ENCODE measurements around the gene LARGE1. TPM values are rescaled to one million over a fixed set of nuclear protein-coding genes. Genes with fewer than 3 reads are reported as not detected.

LARGE1 gene
- polyA plus RNA-seq, 3 donors: 0.05 to 0.13 TPM; not detected in 1

DNA sequence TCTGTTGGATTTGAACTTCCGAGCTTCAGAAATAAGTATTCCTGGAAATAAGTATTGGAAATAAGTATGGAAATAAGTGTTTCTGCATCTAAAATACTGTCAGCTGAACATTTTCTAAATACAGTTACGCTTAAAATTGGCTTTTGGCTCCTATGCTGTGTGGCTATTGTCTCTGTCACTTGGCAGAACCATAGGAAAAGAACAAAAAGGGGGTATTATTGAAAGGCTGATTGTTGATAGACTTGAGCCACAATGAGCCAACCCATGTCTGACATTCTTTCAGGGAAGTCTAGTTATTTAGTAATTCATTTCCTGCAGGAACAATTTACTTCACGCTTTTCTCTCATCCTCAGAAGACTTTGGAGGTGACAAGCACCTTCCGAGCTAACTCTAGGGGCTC lies 32.5 kb upstream of the LARGE1 start:
- H3K4me2 ChIP-seq (replicated peaks; ENCODE audit: extremely low read depth, low read length, poor library complexity, severe bottlenecking): no peak overlapping the region
- H3K27ac Mint-ChIP-seq: no peak overlapping the region
- TF ChIP-seq, protein P1, sequence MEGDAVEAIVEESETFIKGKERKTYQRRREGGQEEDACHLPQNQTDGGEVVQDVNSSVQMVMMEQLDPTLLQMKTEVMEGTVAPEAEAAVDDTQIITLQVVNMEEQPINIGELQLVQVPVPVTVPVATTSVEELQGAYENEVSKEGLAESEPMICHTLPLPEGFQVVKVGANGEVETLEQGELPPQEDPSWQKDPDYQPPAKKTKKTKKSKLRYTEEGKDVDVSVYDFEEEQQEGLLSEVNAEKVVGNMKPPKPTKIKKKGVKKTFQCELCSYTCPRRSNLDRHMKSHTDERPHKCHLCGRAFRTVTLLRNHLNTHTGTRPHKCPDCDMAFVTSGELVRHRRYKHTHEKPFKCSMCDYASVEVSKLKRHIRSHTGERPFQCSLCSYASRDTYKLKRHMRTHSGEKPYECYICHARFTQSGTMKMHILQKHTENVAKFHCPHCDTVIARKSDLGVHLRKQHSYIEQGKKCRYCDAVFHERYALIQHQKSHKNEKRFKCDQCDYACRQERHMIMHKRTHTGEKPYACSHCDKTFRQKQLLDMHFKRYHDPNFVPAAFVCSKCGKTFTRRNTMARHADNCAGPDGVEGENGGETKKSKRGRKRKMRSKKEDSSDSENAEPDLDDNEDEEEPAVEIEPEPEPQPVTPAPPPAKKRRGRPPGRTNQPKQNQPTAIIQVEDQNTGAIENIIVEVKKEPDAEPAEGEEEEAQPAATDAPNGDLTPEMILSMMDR (IDR thresholded peaks at IDR 0.05): no peak
- intact Hi-C loops (cut with micrococcal nuclease): no loop called here
- no peaks in the 10 kb centered on the region for H4K20me1 ChIP-seq (ENCODE audit: insufficient read depth, low read length)
- no peak overlapping the region for H3K9ac ChIP-seq (ENCODE audit: insufficient read depth, low read length, poor library complexity, severe bottlenecking)
- no peaks in the 10 kb centered on the region for H3K36me3 Mint-ChIP-seq
- H3K36me3 ChIP-seq (replicated peaks in 1 of 2; ENCODE audit: control insufficient read depth in 1 of 2, insufficient read depth in 2 of 2, low read length in 2 of 2): no peaks in the 10 kb centered on the region
- no peaks in the 10 kb centered on the region for H3K4me1 ChIP-seq (ENCODE audit: control insufficient read depth in 1 of 2, insufficient read depth in 2 of 2, low read length in 2 of 2)
- peaks cover 0 to 28% (median 18%) of the 10 kb centered on the region in 7 donors for H3K9me3 Mint-ChIP-seq
- no peak overlapping the region for H3K4me3 Mint-ChIP-seq
- H3K4me3 ChIP-seq (replicated peaks in 1 of 3; ENCODE audit: low read depth in 2 of 3, low read length in 3 of 3): no peak overlapping the region
- H3K4me1 Mint-ChIP-seq: no peaks in the 10 kb centered on the region
- no peak overlapping the region for H2AFZ ChIP-seq (ENCODE audit: insufficient read depth, low read depth, low read length, poor library complexity, severe bottlenecking)
- no peaks in the 10 kb centered on the region for H3K27me3 ChIP-seq (ENCODE audit: control insufficient read depth in 2 of 2, insufficient read depth in 2 of 2, low read length in 2 of 2)
- whole genome bisulfite sequencing (ENCODE audit: insufficient coverage): no CpG with 5 or more reads among the region's 4 CpGs
- peaks cover 0 to 1% (median 0%) of the 10 kb centered on the region in 3 donors for H3K27me3 Mint-ChIP-seq (ENCODE audit: low read depth in 3 of 3)
- DNase-seq: no peak
- H3K79me2 ChIP-seq (ENCODE audit: insufficient read depth, low read length): no peaks in the 10 kb centered on the region
- no peak overlapping the region for H3K27ac ChIP-seq (ENCODE audit: low read depth in 1 of 2, low read length in 2 of 2)
- H3K9me3 ChIP-seq (replicated peaks in 1 of 2; ENCODE audit: control insufficient read depth in 1 of 2, insufficient read depth in 1 of 2, low read length in 2 of 2): peaks cover 10 to 12% of the 10 kb centered on the region in 2 donors

- no CpG with 5 or more reads among the region's 5 CpGs for WGBS (ENCODE audit: insufficient coverage)
- Histone ChIP-seq H3K4me2 (replicated peaks; ENCODE audit: extremely low read depth, low read length, poor library complexity, severe bottlenecking) (no peak overlapping the region), H3K79me2 (ENCODE audit: insufficient read depth, low read length) (no peaks in the 10 kb centered on the region), H3K36me3 (replicated peaks in 1 of 2; ENCODE audit: control insufficient read depth in 1 of 2, insufficient read depth in 2 of 2, low read length in 2 of 2) (no peaks in the 10 kb centered on the region), H3K9me3 (replicated peaks in 1 of 2; ENCODE audit: control insufficient read depth in 1 of 2, insufficient read depth in 1 of 2, low read length in 2 of 2) (peaks cover 4 to 14% of the 10 kb centered on the region in 2 donors), H3K9ac (ENCODE audit: insufficient read depth, low read length, poor library complexity, severe bottlenecking) (no peak overlapping the region), H4K20me1 (ENCODE audit: insufficient read depth, low read length) (no peaks in the 10 kb centered on the region), H3K4me1 (ENCODE audit: control insufficient read depth in 1 of 2, insufficient read depth in 2 of 2, low read length in 2 of 2) (no peaks in the 10 kb centered on the region), H3K27me3 (ENCODE audit: control insufficient read depth in 2 of 2, insufficient read depth in 2 of 2, low read length in 2 of 2) (no peaks in the 10 kb centered on the region), H3K27ac (ENCODE audit: low read depth in 1 of 2, low read length in 2 of 2) (no peak overlapping the region), H2AFZ (ENCODE audit: insufficient read depth, low read depth, low read length, poor library complexity, severe bottlenecking) (no peak overlapping the region), H3K4me3 (replicated peaks in 1 of 3; ENCODE audit: low read depth in 2 of 3, low read length in 3 of 3) (no peak overlapping the region)
- intact Hi-C loops (cut with micrococcal nuclease): no loop called here
- H3K27ac Mint-ChIP-seq: no peak overlapping the region
- peaks cover 0 to 4% (median 2%) of the 10 kb centered on the region in 3 donors for H3K27me3 Mint-ChIP-seq (ENCODE audit: low read depth in 3 of 3)
- TF ChIP-seq, protein P1 (IDR thresholded peaks at IDR 0.05): no peak
- H3K4me1 Mint-ChIP-seq: no peaks in the 10 kb centered on the region
- H3K4me3 Mint-ChIP-seq: no peak overlapping the region
- peaks cover 2 to 21% (median 13%) of the 10 kb centered on the region in 7 donors for H3K9me3 Mint-ChIP-seq
- no peaks in the 10 kb centered on the region for H3K36me3 Mint-ChIP-seq
- DNase-seq: no peak
Measured at GRCh38 chr22:33940741-33941140, 20.5 kb upstream of the LARGE1 start.
